Activated T-helper 17 cell treated with anti-CD3 and anti-CD28 coated beads, Interleukin-2, amount 50 U/mL, for 72 hours (primary cell): ENCODE measurements around the gene AOPEP. TPM values are rescaled to one million over a fixed set of nuclear protein-coding genes. Genes with fewer than 3 reads are reported as not detected.

Experiments
- ATAC-seq: fragments of 150-1000 bp; cut with Tn5 transposase; replicated peaks from 2 replicates; pipeline ENCODE4 v1.10.0; 2021; ENCODE audit warnings: mild to moderate bottlenecking, moderate library complexity
- H3K27ac Mint-ChIP-seq: one replicate; pipeline ENCODE4 v1.8.0; 2022; ENCODE audit warnings: mixed read lengths
- H3K27me3 Mint-ChIP-seq: one replicate; pipeline ENCODE4 v1.8.0; 2022; ENCODE audit warnings: mixed read lengths
- H3K36me3 Mint-ChIP-seq: one replicate; pipeline ENCODE4 v1.8.0; 2022; ENCODE audit warnings: low read depth, mild to moderate bottlenecking, mixed read lengths
- H3K4me1 Mint-ChIP-seq: one replicate; pipeline ENCODE4 v1.8.0; 2022; ENCODE audit warnings: mixed read lengths
- H3K4me3 Mint-ChIP-seq: one replicate; pipeline ENCODE4 v1.8.0; 2022; ENCODE audit warnings: mild to moderate bottlenecking, mixed read lengths
- H3K9me3 Mint-ChIP-seq: one replicate; pipeline ENCODE4 v1.8.0; 2022; ENCODE audit warnings: mixed read lengths
- total RNA-seq, 2 donors: library from RNA; stranded (reverse); gene quantifications; one replicate each; pipeline ENCODE4 v1.2.3, GENCODE V29; 2022

Gene AOPEP
- total RNA-seq, 2 donors from 2014 or later, result 15.5 to 16.4 TPM

- H3K36me3 Mint-ChIP-seq, result peaks cover 7% of the 10 kb centered on the region
- peaks cover 12% of the 10 kb centered on the region for H3K9me3 Mint-ChIP-seq
- H3K27ac Mint-ChIP-seq, result no peak overlapping the region
Observed at GRCh38 chr9:94891183-94891582, 164.7 kb downstream of the AOPEP start.

GRCh38 chr9:94892675-94893074 is 166.2 kb downstream of the AOPEP start:
- no peak overlapping the region for H3K27ac Mint-ChIP-seq
- no peak for ATAC-seq
- H3K4me1 Mint-ChIP-seq, result no peaks in the 10 kb centered on the region
- H3K4me3 Mint-ChIP-seq, result no peak overlapping the region
- no peaks in the 10 kb centered on the region for H3K27me3 Mint-ChIP-seq
- peaks cover 12% of the 10 kb centered on the region for H3K9me3 Mint-ChIP-seq
- peaks cover 7% of the 10 kb centered on the region for H3K36me3 Mint-ChIP-seq

More at GRCh38 chr9:94891183-94891582, 164.7 kb downstream of the AOPEP start:
- ATAC-seq, result no peak
- no peaks in the 10 kb centered on the region for H3K27me3 Mint-ChIP-seq
- H3K4me1 Mint-ChIP-seq, result no peaks in the 10 kb centered on the region
- H3K4me3 Mint-ChIP-seq, result no peak overlapping the region

DNA sequence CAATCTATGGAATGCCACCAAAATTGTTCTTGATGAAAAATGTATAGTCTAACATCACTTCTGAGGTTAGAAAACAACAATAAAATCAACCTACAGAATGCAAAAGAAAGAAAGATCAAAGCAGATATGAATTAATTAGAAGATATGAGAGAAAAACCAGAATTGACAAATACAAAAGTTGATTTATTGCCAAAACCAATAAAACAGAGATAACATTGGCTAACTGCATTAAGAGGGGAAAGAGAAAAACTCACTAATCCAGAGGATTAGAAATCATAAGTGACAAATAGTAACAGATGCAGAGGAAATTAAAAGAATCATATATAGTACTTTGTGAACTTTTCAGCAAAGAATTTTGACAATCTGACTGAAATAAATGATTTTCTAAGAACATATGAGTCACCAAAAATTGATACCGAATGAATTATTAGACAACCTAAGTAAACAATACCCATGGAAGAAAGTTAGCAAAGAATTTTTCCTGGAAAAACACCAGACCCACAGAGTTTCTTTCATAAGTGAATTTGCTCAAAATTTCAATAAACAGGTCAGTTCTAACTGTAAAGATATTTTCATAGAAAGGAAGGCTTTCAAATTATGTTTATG is 167.7 kb downstream of the AOPEP start:
- Mint-ChIP-seq H3K27me3 (no peaks in the 10 kb centered on the region), H3K9me3 (peaks cover 12% of the 10 kb centered on the region), H3K27ac (no peak overlapping the region), H3K4me1 (no peaks in the 10 kb centered on the region), H3K4me3 (no peak overlapping the region), H3K36me3 (peaks cover 7% of the 10 kb centered on the region)
- ATAC-seq, result no peak

DNA sequence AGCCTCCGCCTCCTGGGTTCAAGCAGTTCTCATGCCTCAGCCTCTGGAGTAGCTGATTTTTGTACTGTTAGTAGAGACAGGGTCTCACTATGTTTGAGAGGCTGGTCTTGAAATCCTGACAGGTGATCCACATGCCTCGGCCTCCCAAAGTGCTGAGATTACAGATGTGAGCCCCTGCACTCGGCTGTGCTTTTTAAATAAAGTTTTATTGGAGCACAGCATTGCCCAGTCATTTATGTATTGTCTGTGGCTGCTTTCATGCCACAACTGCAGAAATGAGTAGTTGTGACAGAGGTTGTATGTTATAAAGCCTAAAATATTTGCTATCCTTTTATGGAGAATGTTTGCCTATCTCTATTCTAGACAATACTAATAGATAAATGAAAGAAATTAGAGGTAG is 169.2 kb downstream of the AOPEP start:
- peaks cover 8% of the 10 kb centered on the region for H3K9me3 Mint-ChIP-seq
- no peak overlapping the region for H3K4me3 Mint-ChIP-seq
- H3K4me1 Mint-ChIP-seq, result peaks cover 6% of the 10 kb centered on the region
- no peaks in the 10 kb centered on the region for H3K27me3 Mint-ChIP-seq
- peak; percentile 31 for ATAC-seq
- H3K27ac Mint-ChIP-seq, result no peak overlapping the region
- H3K36me3 Mint-ChIP-seq, result peaks cover 2% of the 10 kb centered on the region

DNA sequence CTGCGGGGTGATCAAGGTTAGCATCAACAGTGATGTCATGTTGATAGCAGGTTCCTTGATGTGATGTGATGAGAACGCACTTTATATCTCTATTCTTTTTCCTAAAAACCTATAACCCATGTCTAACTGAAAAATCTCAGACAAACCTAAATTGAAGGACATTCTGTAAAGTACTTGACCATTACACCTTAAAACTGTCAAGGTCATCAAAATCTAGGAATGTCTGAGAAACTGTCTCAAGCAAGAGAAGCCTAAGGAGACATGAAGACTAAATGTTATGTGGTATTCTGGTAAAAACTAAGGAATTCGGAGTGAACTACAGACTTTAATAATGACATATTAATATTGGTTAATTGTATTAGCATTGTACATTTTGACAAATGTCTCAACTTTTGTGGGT is 170.0 kb downstream of the AOPEP start:
- H3K4me3 Mint-ChIP-seq, result no peak overlapping the region
- H3K4me1 Mint-ChIP-seq, result peaks cover 14% of the 10 kb centered on the region
- no peaks in the 10 kb centered on the region for H3K36me3 Mint-ChIP-seq
- peaks cover 2% of the 10 kb centered on the region for H3K9me3 Mint-ChIP-seq
- no peaks in the 10 kb centered on the region for H3K27me3 Mint-ChIP-seq
- no peak for ATAC-seq
- no peak overlapping the region for H3K27ac Mint-ChIP-seq

- Mint-ChIP-seq H3K36me3 (no peaks in the 10 kb centered on the region), H3K4me3 (peak overlapping the region; percentile 68), H3K9me3 (no peaks in the 10 kb centered on the region), H3K27ac (peak overlapping the region; percentile 86), H3K27me3 (no peaks in the 10 kb centered on the region), H3K4me1 (peaks cover 23% of the 10 kb centered on the region)
- no peak for ATAC-seq
Observed at GRCh38 chr9:94899464-94900221, 173.1 kb downstream of the AOPEP start.

GRCh38 chr9:94900222-94901018 is 173.9 kb downstream of the AOPEP start:
- no peaks in the 10 kb centered on the region for H3K27me3 Mint-ChIP-seq
- peaks cover 23% of the 10 kb centered on the region for H3K4me1 Mint-ChIP-seq
- peak; percentile 93 for ATAC-seq
- peak overlapping the region; percentile 86 for H3K27ac Mint-ChIP-seq
- no peaks in the 10 kb centered on the region for H3K9me3 Mint-ChIP-seq
- peak overlapping the region; percentile 68 for H3K4me3 Mint-ChIP-seq
- no peaks in the 10 kb centered on the region for H3K36me3 Mint-ChIP-seq

DNA sequence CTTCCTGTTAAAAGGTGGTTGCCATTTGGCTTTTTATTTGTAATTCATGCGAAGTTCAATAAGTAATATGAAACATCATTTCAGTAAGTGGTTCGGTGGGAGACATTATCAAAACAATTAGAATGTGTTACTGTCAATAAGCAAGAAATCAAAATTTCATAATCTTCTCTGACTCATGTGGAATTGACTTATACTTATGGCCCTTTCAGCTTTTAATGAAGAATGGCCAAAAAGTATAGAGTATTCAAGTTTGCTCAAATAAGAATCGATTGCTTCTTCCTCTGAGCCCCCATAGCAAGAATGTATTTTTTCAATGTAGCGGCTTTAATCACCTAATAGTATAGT is 174.5 kb downstream of the AOPEP start:
- H3K9me3 Mint-ChIP-seq, result no peaks in the 10 kb centered on the region
- peak overlapping the region; percentile 86 for H3K27ac Mint-ChIP-seq
- H3K36me3 Mint-ChIP-seq, result no peaks in the 10 kb centered on the region
- no peak for ATAC-seq
- H3K4me3 Mint-ChIP-seq, result peak overlapping the region; percentile 68
- no peaks in the 10 kb centered on the region for H3K27me3 Mint-ChIP-seq
- H3K4me1 Mint-ChIP-seq, result peaks cover 23% of the 10 kb centered on the region

GRCh38 chr9:94903961-94904421 is 177.5 kb downstream of the AOPEP start:
- Mint-ChIP-seq H3K9me3 (no peaks in the 10 kb centered on the region), H3K4me3 (no peak overlapping the region), H3K27me3 (no peaks in the 10 kb centered on the region), H3K4me1 (peaks cover 23% of the 10 kb centered on the region), H3K36me3 (no peaks in the 10 kb centered on the region), H3K27ac (no peak overlapping the region)
- no peak for ATAC-seq

DNA sequence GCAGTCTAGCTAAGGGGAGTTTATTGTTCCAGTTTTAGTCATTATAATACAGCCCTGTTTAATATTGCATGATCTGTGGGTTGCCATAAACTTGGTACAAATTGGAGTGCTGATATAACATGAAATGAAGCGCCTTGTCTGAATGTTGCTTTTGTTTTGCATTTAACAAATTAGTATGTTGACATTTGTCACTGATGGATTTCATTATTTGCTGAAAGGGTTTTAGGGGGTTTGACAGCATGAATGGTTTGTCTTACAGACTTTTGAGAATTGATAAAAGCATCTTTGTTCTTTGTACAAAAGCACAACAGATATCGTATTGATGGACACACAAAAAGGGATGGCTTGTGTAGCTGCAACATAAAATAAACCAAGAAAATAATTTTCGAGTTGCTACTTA is 178.3 kb downstream of the AOPEP start:
- no peak overlapping the region for H3K27ac Mint-ChIP-seq
- H3K36me3 Mint-ChIP-seq, result no peaks in the 10 kb centered on the region
- H3K9me3 Mint-ChIP-seq, result no peaks in the 10 kb centered on the region
- H3K4me1 Mint-ChIP-seq, result peaks cover 23% of the 10 kb centered on the region
- ATAC-seq, result no peak
- no peak overlapping the region for H3K4me3 Mint-ChIP-seq
- H3K27me3 Mint-ChIP-seq, result no peaks in the 10 kb centered on the region

GRCh38 chr9:94905606-94906005 is 179.1 kb downstream of the AOPEP start:
- Mint-ChIP-seq H3K27ac (no peak overlapping the region), H3K9me3 (no peaks in the 10 kb centered on the region), H3K36me3 (no peaks in the 10 kb centered on the region), H3K4me1 (peaks cover 22% of the 10 kb centered on the region), H3K27me3 (no peaks in the 10 kb centered on the region), H3K4me3 (no peak overlapping the region)
- no peak for ATAC-seq

- H3K27ac Mint-ChIP-seq, result no peak overlapping the region
- H3K4me1 Mint-ChIP-seq, result peaks cover 17% of the 10 kb centered on the region
- H3K36me3 Mint-ChIP-seq, result no peaks in the 10 kb centered on the region
- no peaks in the 10 kb centered on the region for H3K9me3 Mint-ChIP-seq
- H3K4me3 Mint-ChIP-seq, result no peak overlapping the region
- H3K27me3 Mint-ChIP-seq, result no peaks in the 10 kb centered on the region
- no peak for ATAC-seq
Observed at GRCh38 chr9:94906181-94906580, 179.7 kb downstream of the AOPEP start.

- Mint-ChIP-seq H3K9me3 (no peaks in the 10 kb centered on the region), H3K36me3 (no peaks in the 10 kb centered on the region), H3K4me3 (no peak overlapping the region), H3K27me3 (no peaks in the 10 kb centered on the region), H3K4me1 (peaks cover 13% of the 10 kb centered on the region), H3K27ac (no peak overlapping the region)
- ATAC-seq, result no peak
Observed at GRCh38 chr9:94906713-94907112, 180.2 kb downstream of the AOPEP start.

DNA sequence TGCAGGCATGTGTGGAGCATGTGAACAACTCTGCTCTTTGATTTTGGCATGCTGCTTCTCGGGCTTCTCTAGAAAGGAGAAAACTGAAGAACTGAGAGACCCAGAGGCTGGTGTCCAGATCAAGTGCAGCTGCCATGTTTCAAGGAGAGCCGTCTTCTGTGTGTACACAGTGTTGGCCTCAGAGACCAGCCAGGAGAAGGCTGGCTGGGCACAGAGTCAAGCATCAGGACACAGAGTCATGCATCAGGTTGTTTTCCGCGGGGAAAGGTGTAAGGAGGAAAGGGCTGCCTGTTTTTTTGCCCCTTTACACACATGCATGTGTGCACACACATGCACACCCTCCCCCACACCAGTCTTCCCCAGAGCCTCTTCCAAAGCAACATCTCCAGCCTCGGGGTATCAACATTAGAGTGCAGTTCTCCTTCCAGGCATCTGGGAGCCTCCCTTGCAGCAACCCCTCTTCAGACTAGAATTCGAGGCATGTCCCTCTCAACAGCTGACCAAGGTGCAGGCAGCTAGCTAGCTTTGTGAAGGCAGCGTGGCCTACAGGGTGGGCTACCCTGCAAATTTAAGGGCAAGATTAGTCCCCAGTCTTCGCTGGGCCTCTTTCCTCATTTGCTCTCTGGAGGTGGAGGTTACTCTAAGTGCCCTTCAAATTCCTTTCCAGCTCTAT is 180.9 kb downstream of the AOPEP start:
- Mint-ChIP-seq H3K36me3 (no peaks in the 10 kb centered on the region), H3K9me3 (no peaks in the 10 kb centered on the region), H3K4me1 (peaks cover 6% of the 10 kb centered on the region), H3K27me3 (no peaks in the 10 kb centered on the region), H3K4me3 (no peak overlapping the region), H3K27ac (no peak overlapping the region)
- no peak for ATAC-seq
